H9 (cell line): ENCODE results near the gene E4F1. TPM values are rescaled to one million over a fixed set of nuclear protein-coding genes. Genes with fewer than 3 reads are reported as not detected.
"Not testable (repeated sequence)": the region's sequence is repeated elsewhere in the genome, so short reads cannot be mapped to it uniquely, and the experiment has no call there.

ENCODE experiments used
- DNase-seq: peaks from one replicate; pipeline ENCODE4 v3.0.0-alpha.2; 2017
- H2AFZ ChIP-seq: one replicate; pipeline ENCODE4 v1.6.1; 2013; ENCODE audit warnings: mild to moderate bottlenecking, low read length, control low read depth, moderate library complexity
- H2AK5ac ChIP-seq: 2 replicates; pipeline ENCODE4 v1.6.1; 2013; ENCODE audit warnings: low read length, control low read depth, mixed read lengths; ENCODE audit not compliant: insufficient read length
- H2BK120ac ChIP-seq: one replicate; pipeline ENCODE4 v1.6.1; 2013; ENCODE audit warnings: low read depth, mild to moderate bottlenecking, low read length, control low read depth, inconsistent platforms; ENCODE audit not compliant: poor library complexity, severe bottlenecking
- H2BK12ac ChIP-seq: 2 replicates; pipeline ENCODE4 v1.6.1; 2013; ENCODE audit warnings: low read length, control low read depth, mixed read lengths, low read depth; ENCODE audit not compliant: insufficient read length
- H2BK15ac ChIP-seq: 2 replicates; pipeline ENCODE4 v1.6.1; 2013; ENCODE audit warnings: low read depth, low read length, control low read depth
- H2BK20ac ChIP-seq: one replicate; pipeline ENCODE4 v1.6.1; 2013; ENCODE audit warnings: low read depth, mild to moderate bottlenecking, low read length, control low read depth, inconsistent platforms; ENCODE audit not compliant: poor library complexity, severe bottlenecking
- H2BK5ac ChIP-seq: 2 replicates; pipeline ENCODE4 v1.6.1; 2013; ENCODE audit warnings: low read length, control low read depth, mixed read lengths; ENCODE audit not compliant: insufficient read length
- H3K14ac ChIP-seq: 2 replicates; pipeline ENCODE4 v1.6.1; 2013; ENCODE audit warnings: low read length, control low read depth; ENCODE audit not compliant: insufficient read depth
- H3K18ac ChIP-seq: 2 replicates; pipeline ENCODE4 v1.6.1; 2013; ENCODE audit warnings: low read depth, mild to moderate bottlenecking, mixed read lengths, low read length, control low read depth; ENCODE audit not compliant: insufficient read length
- H3K23ac ChIP-seq: 2 replicates; pipeline ENCODE4 v1.6.1; 2013; ENCODE audit warnings: low read length, control low read depth, mixed read lengths, low read depth; ENCODE audit not compliant: insufficient read length
- H3K23me2 ChIP-seq: 2 replicates; pipeline ENCODE4 v1.6.1; 2013; ENCODE audit warnings: low read depth, mild to moderate bottlenecking, mixed read lengths, low read length, control low read depth; ENCODE audit not compliant: insufficient read length, poor library complexity, severe bottlenecking
- H3K27ac ChIP-seq: 2 replicates; pipeline ENCODE4 v1.5.1; 2013; ENCODE audit warnings: low read length, control low read depth, mixed read lengths, low read depth; ENCODE audit not compliant: insufficient read length
- H3K27me3 ChIP-seq: 2 replicates; pipeline ENCODE4 v1.6.1; 2013; ENCODE audit warnings: low read length, control low read depth, inconsistent platforms; ENCODE audit not compliant: insufficient read depth
- H3K4ac ChIP-seq: 2 replicates; pipeline ENCODE4 v1.6.1; 2013; ENCODE audit warnings: low read depth, mild to moderate bottlenecking, control low read depth, inconsistent platforms, low read length, moderate library complexity
- H3K4me1 ChIP-seq: 2 replicates; pipeline ENCODE4 v1.6.1; 2013; ENCODE audit warnings: low read length, control low read depth, inconsistent platforms; ENCODE audit not compliant: insufficient read depth
- H3K4me2 ChIP-seq: 2 replicates; pipeline ENCODE4 v1.6.1; 2013; ENCODE audit warnings: low read length, control low read depth, mixed read lengths; ENCODE audit not compliant: insufficient read length, insufficient read depth
- H3K56ac ChIP-seq: 2 replicates; pipeline ENCODE4 v1.6.1; 2013; ENCODE audit warnings: low read depth, mild to moderate bottlenecking, mixed read lengths, low read length, control low read depth; ENCODE audit not compliant: insufficient read length
- H3K79me1 ChIP-seq: 2 replicates; pipeline ENCODE4 v1.6.1; 2013; ENCODE audit warnings: low read depth, mild to moderate bottlenecking, moderate library complexity, low read length, control low read depth, inconsistent platforms; ENCODE audit not compliant: insufficient read depth, poor library complexity, severe bottlenecking
- H3K79me2 ChIP-seq: 2 replicates; pipeline ENCODE4 v1.6.1; 2013; ENCODE audit warnings: low read length, control low read depth, inconsistent platforms; ENCODE audit not compliant: insufficient read depth
- H3K9ac ChIP-seq: 2 replicates; pipeline ENCODE4 v1.6.1; 2013; ENCODE audit warnings: low read length, control low read depth, mixed read lengths; ENCODE audit not compliant: insufficient read length; ENCODE audit errors: extremely low read depth
- H3K9me3 ChIP-seq: one replicate; pipeline ENCODE4 v1.6.1; 2013; ENCODE audit warnings: low read depth, low read length, inconsistent platforms; ENCODE audit not compliant: control insufficient read depth
- H3T11ph ChIP-seq: one replicate; pipeline ENCODE4 v1.6.1; 2013; ENCODE audit warnings: mild to moderate bottlenecking, low read length, control low read depth, inconsistent platforms
- H4K20me1 ChIP-seq: one replicate; pipeline ENCODE4 v1.6.1; 2013; ENCODE audit not compliant: control insufficient read depth, insufficient read length, insufficient read depth
- H4K5ac ChIP-seq: 2 replicates; pipeline ENCODE4 v1.6.1; 2013; ENCODE audit warnings: low read depth, mild to moderate bottlenecking, mixed read lengths, low read length, control low read depth; ENCODE audit not compliant: insufficient read length
- H4K8ac ChIP-seq: replicated peaks from 2 replicates; pipeline ENCODE4 v1.6.1; 2013; ENCODE audit warnings: low read length, control low read depth, mixed read lengths, low read depth; ENCODE audit not compliant: insufficient read length
- H4K91ac ChIP-seq: 2 replicates; pipeline ENCODE4 v1.6.1; 2013; ENCODE audit warnings: low read depth, mild to moderate bottlenecking, moderate library complexity, mixed read lengths, low read length, control low read depth; ENCODE audit not compliant: insufficient read length
- H3K27ac Mint-ChIP-seq, 3 experiments: 2 replicates in 2 of 3; 3 replicates in 1 of 3; pipeline ENCODE4 v1.8.0; 2020 to 2021; ENCODE audit warnings: mixed read lengths in 3 of 3, mild to moderate bottlenecking in 1 of 3, moderate library complexity in 1 of 3
- H3K27me3 Mint-ChIP-seq: 2 replicates; pipeline ENCODE4 v1.8.0; 2021; ENCODE audit warnings: low read depth, mild to moderate bottlenecking, moderate library complexity, mixed read lengths
- H3K36me3 Mint-ChIP-seq, 3 experiments: 2 replicates in 2 of 3; 3 replicates in 1 of 3; pipeline ENCODE4 v1.8.0; 2020 to 2021; ENCODE audit warnings: low read depth in 3 of 3, mixed read lengths in 3 of 3; ENCODE audit not compliant: insufficient read depth in 1 of 3
- H3K4me1 Mint-ChIP-seq, 2 experiments: 2 replicates each; pipeline ENCODE4 v1.8.0; 2020; ENCODE audit warnings: mixed read lengths in 2 of 2
- H3K4me3 Mint-ChIP-seq, 2 experiments: 2 replicates in 1 of 2; 3 replicates in 1 of 2; pipeline ENCODE4 v1.8.0; 2020 to 2021; ENCODE audit warnings: mild to moderate bottlenecking in 2 of 2, mixed read lengths in 2 of 2, moderate library complexity in 1 of 2
- H3K9me3 Mint-ChIP-seq, 2 experiments: 2 replicates in 1 of 2; 3 replicates in 1 of 2; pipeline ENCODE4 v1.8.0; 2020; ENCODE audit warnings: mild to moderate bottlenecking in 2 of 2, mixed read lengths in 2 of 2, moderate library complexity in 1 of 2
- WGBS: extraction: QIAGEN DNeasy Blood & Tissue Kit; methylation state at CpG from one replicate; pipeline ENCODE4 v1.1.7; 2013; ENCODE audit warnings: missing lambda C conversion rate, low lambda C conversion rate, mixed read lengths; ENCODE audit not compliant: insufficient read length; ENCODE audit errors: extremely low coverage; 5-methylcytosine and 5-hydroxymethylcytosine counted together
- total RNA-seq: library from RNA; stranded (reverse); gene quantifications from 2 replicates; pipeline ENCODE4 v1.2.1, GENCODE V29; 2021

E4F1 gene
- total RNA-seq, 1 experiment from 2014 or later = 35.9 TPM

- peaks cover 26% of the 10 kb centered on the region in 2 experiments for H3K4me1 Mint-ChIP-seq
- Histone ChIP-seq H3K18ac (peak overlapping the region; percentile 95), H2BK5ac (peak overlapping the region; percentile 86), H3K79me2 (peaks cover 39% of the 10 kb centered on the region), H3K4me2 (peak overlapping the region; percentile 47), H3K4ac (peak overlapping the region; percentile 33), H3K9ac (peak overlapping the region; percentile 96), H4K5ac (peak overlapping the region; percentile 48), H3K14ac (peak overlapping the region; percentile 97), H3K56ac (peak overlapping the region; percentile 15), H3K27ac (peak overlapping the region; percentile 62)
- peak overlapping the region; percentile 98 to 100 (median 99) for H3K27ac Mint-ChIP-seq
- H2BK120ac ChIP-seq, H2BK20ac ChIP-seq, H3K4me1 ChIP-seq, H4K8ac ChIP-seq, H4K20me1 ChIP-seq, H2BK15ac ChIP-seq, H2BK12ac ChIP-seq, H3K23me2 ChIP-seq, H4K91ac ChIP-seq, H3K9me3 ChIP-seq, H3K27me3 Mint-ChIP-seq, DNase-seq, H2AK5ac ChIP-seq, H3K9me3 Mint-ChIP-seq, H3K79me1 ChIP-seq, H3K27me3 ChIP-seq, H3K23ac ChIP-seq, H2AFZ ChIP-seq, H3T11ph ChIP-seq: not testable (repeated sequence)
- WGBS = no CpG with 5 or more reads among the region's 54 CpGs
- H3K36me3 Mint-ChIP-seq = peaks cover 29 to 44% (median 40%) of the 10 kb centered on the region in 3 experiments; a peak in 6 of 7 replicates
- peak overlapping the region; percentile 87 to 90 for H3K4me3 Mint-ChIP-seq
These were observed 44.1 kb downstream of the E4F1 start for GRCh38 chr16:2267505-2267912.
